Stimulated activated CD8-positive, alpha-beta memory T cell treated with anti-CD3 and anti-CD28 coated beads, Interleukin-4, amount 100 ng/mL, for 1 hour (primary cell): ENCODE results near the gene NOM1.
"Not testable (repeated sequence)": the region's sequence is repeated elsewhere in the genome, so short reads cannot be mapped to it uniquely, and the experiment has no call there.

Source experiments
- DNase-seq, 2 donors: peaks; one replicate each; pipeline ENCODE4 v3.0.0-alpha.2; 2020; ENCODE audit warnings: low read depth in 2 of 2, low spot score in 1 of 2

The NOM1 gene

GRCh38 chr7:156949541-156950380 is at the start of gene NOM1:
TSS of gene NOM1 (plus strand) at chr7:156949712. CDS start at chr7:156949738, 26 bp downstream.
- peak; percentile 83 to 86 for DNase-seq

GRCh38 chr7:156900093-156900492 is 49.4 kb upstream of the NOM1 start:
- DNase-seq, result not testable (repeated sequence)

GRCh38 chr7:156903232-156903909 is 46.1 kb upstream of the NOM1 start:
- peak in 1 of 2 donors; percentile 20 for DNase-seq

GRCh38 chr7:156906200-156906649 is 43.3 kb upstream of the NOM1 start:
- no peak for DNase-seq

- no peak for DNase-seq
Measured at GRCh38 chr7:156907656-156908055, 41.9 kb upstream of the NOM1 start.

DNA sequence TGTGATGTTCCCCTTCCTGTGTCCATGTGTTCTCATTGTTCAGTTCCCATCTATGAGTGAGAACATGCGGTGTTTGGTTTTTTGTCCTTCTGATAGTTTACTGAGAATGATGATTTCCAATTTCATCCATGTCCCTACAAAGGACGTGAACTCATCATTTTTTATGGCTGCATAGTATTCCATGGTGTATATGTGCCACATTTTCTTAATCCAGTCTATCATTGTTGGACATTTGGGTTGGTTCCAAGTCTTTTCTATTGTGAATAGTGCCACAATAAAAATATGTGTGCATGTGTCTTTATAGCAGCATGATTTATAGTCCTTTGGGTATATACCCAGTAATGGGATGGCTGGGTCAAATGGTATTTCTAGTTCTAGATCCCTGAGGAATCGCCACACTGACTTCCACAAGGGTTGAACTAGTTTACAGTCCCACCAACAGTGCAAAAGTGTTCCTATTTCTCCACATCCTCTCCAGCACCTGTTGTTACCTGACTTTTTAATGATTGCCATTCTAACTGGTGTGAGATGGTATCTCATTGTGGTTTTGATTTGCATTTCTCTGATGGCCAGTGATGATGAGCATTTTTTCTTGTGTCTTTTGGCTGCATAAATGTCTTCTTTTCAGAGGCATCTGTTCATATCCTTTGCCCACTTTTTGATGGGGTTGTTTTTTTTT is 39.8 kb upstream of the NOM1 start:
- not testable (repeated sequence) for DNase-seq

DNA sequence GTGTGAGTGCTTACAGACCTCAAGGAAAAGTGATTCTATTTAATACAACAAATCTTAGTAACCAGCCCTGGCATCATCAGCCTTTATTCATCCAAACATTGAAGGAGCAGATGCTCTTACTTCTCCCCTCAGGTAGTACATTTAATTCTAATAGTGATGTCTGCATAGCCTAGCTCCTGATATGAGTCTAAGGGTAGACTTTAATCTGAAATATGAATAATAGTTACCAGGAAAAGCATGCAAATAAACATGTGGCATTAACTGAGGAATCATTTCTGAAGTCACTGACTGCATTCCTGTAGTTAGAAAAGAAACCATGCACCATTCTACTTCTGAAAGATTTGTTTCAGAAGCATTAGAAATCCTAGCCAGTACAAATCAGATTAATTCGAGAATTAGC is 30.9 kb upstream of the NOM1 start:
- DNase-seq, result no peak

- no peak for DNase-seq
Measured at GRCh38 chr7:156919132-156919713, 30.3 kb upstream of the NOM1 start.

GRCh38 chr7:156920076-156920475 is 29.4 kb upstream of the NOM1 start:
- DNase-seq, result no peak

DNA sequence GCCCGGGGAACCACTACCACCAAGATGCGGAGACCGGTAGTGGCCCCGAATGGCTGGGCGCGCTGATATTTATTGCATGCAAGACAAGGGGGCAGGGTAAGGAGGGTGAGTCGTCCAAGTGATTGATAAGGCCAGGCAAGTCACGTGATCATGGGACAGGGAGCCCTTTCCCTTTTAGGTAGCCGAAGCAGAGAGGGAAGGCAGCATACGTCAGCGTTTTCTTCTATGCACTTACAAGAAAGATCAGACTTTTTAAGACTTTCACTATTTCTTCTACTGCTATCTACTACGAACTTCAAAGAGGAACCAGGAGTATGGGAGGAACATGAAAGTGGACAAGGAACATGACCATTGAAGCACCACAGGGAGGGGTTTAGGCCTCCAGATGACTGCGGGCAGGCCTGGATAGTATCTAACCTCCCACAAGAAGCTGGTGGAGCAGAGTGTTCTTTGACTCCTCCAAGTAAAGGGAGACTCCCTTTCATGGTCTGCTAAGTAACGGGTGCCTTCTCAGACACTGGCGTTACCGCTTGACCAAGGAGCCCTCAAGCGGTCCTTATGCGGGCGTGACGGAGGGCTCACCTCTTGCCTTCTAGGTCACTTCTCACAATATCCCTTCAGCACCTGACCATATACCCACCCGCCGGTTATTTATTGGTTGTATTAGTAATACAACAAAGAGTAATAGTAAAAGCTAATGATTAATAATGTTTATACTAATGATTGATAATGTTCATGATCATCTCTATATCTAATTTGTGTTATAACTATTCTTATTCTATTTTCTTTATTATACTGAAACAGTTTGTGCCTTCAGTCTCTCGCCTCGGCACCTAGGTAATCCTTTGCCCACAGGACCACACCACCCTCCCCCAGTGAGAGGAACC is 28.8 kb upstream of the NOM1 start:
- DNase-seq, result not testable (repeated sequence)

DNA sequence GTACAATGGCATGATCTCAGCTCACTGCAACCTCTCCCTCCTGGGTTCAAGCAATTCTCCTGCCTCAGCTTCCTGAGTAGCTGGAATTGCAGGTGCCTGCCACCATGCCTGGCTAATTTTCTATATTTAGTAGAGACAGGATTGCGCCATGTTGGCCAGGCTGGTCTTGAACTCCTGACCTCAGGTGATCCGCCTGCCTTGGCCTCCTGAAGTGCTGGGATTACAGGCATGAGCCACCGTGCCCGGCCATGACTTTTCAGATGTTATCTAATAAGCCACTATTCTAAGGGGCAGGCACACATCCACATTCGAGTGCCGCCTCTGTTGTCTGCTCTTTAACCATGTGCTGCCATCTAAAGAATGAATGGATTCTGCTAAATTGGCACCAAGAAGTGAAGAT is 27.2 kb upstream of the NOM1 start:
- DNase-seq, result not testable (repeated sequence)

DNA sequence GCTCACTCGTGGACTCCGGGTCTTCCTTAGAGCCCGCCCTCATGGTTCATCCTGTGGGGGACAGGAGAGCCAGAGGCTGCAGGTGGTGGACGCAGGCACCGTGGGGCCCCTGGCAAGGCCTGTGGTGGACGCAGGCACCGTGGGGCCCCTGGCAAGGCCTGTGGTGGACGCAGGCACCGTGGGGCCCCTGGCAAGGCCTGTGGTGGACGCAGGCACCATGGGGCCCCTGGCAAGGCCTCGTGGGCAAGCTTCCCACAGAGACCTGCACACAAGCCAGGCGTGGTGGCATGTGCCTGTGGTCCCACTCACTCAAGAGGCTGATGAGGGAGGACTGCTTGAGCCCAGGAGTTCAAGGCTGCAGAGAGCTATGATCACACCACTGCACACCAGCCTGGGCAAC is 23.7 kb upstream of the NOM1 start:
- not testable (repeated sequence) for DNase-seq

GRCh38 chr7:156927571-156928405 is 21.7 kb upstream of the NOM1 start:
- no peak for DNase-seq

GRCh38 chr7:156928406-156928747 is 21.1 kb upstream of the NOM1 start:
- no peak for DNase-seq

DNA sequence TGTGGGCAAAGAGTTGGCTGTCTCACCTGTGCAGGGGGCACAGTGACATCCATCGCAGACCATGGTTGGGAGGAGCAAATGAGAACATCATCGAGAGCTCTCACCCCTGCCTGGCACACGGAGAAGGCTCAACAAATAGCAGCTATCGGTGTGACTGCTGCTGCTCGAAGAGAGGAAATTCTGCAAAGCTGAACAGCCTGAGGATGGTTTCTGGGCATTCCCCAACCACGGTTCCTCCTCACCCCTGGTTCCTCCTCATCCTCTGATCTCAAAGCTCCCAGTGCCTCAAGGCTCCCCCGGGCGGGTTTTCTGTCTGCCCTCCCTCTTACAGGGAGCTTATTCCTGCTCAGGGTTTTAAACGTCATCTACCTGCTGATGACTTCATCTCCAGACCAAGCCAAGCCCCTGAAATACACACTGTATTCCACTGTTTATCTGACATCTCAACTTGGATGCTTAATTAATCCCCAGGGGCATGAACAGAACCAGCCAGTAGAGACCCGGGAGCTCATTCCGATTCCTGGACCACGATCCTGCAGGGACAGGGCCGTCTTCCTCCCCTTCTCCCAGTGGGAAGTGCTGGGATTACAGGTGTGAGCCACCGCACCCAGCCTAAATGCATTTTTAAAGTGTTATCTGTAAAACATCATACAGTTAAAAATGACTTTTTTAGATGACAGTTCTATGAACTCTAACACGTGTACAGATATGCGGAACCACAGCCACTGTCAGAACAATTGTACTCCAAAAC is 19.5 kb upstream of the NOM1 start:
- DNase-seq, result no peak

GRCh38 chr7:156932006-156932405 is 17.5 kb upstream of the NOM1 start:
- DNase-seq, result no peak

DNA sequence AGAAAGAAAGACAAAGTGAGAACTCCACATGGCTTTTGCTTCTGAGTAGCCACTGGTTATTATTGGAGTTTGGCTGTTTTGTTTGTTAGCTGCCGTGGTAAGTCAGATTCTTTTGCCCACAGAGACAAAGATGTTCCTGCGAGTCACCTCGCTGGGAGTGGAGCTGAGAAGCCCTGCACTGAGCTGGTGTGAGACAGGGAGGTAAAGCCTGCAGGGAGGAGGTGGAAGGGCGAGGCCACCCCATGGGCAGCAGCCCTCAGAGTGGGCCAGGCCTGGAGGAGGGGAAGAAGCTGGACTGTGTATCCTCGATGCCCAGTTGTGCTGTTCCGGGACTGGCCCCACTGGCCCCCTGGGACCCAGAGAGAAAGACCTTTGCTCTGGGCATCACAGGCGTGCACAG is 14.3 kb upstream of the NOM1 start:
- DNase-seq, result no peak

GRCh38 chr7:156936766-156937165 is 12.7 kb upstream of the NOM1 start:
- DNase-seq, result not testable (repeated sequence)
